ENCODE data around the gene CMTR2.

- TF ChIP-seq CTCF (IDR thresholded peaks at IDR 0.05) (no peak), EZH2 (IDR thresholded peaks at IDR 0.05; ENCODE audit: borderline replicate concordance, insufficient read depth, low read depth, low read length, poor library complexity, severe bottlenecking) (no peak)
Observed at GRCh38 chr16:71287454-71287853, 1.7 kb downstream of the CMTR2 start.

Data from B cell (primary cell).